H9 (cell line): Measurements from ENCODE around the gene FAM9C. TPM values are rescaled to one million over a fixed set of nuclear protein-coding genes. Genes with fewer than 3 reads are reported as not detected.

Source experiments
- DNase-seq: peaks from one replicate; pipeline ENCODE4 v3.0.0-alpha.2; 2017
- H2AFZ ChIP-seq: one replicate; pipeline ENCODE4 v1.6.1; 2013; ENCODE audit warnings: mild to moderate bottlenecking, low read length, control low read depth, moderate library complexity
- H2AK5ac ChIP-seq: 2 replicates; pipeline ENCODE4 v1.6.1; 2013; ENCODE audit warnings: low read length, control low read depth, mixed read lengths; ENCODE audit not compliant: insufficient read length
- H2BK120ac ChIP-seq: one replicate; pipeline ENCODE4 v1.6.1; 2013; ENCODE audit warnings: low read depth, mild to moderate bottlenecking, low read length, control low read depth, inconsistent platforms; ENCODE audit not compliant: poor library complexity, severe bottlenecking
- H2BK12ac ChIP-seq: 2 replicates; pipeline ENCODE4 v1.6.1; 2013; ENCODE audit warnings: low read length, control low read depth, mixed read lengths, low read depth; ENCODE audit not compliant: insufficient read length
- H2BK15ac ChIP-seq: 2 replicates; pipeline ENCODE4 v1.6.1; 2013; ENCODE audit warnings: low read depth, low read length, control low read depth
- H2BK20ac ChIP-seq: one replicate; pipeline ENCODE4 v1.6.1; 2013; ENCODE audit warnings: low read depth, mild to moderate bottlenecking, low read length, control low read depth, inconsistent platforms; ENCODE audit not compliant: poor library complexity, severe bottlenecking
- H2BK5ac ChIP-seq: 2 replicates; pipeline ENCODE4 v1.6.1; 2013; ENCODE audit warnings: low read length, control low read depth, mixed read lengths; ENCODE audit not compliant: insufficient read length
- H3K14ac ChIP-seq: 2 replicates; pipeline ENCODE4 v1.6.1; 2013; ENCODE audit warnings: low read length, control low read depth; ENCODE audit not compliant: insufficient read depth
- H3K18ac ChIP-seq: 2 replicates; pipeline ENCODE4 v1.6.1; 2013; ENCODE audit warnings: low read depth, mild to moderate bottlenecking, mixed read lengths, low read length, control low read depth; ENCODE audit not compliant: insufficient read length
- H3K23ac ChIP-seq: 2 replicates; pipeline ENCODE4 v1.6.1; 2013; ENCODE audit warnings: low read length, control low read depth, mixed read lengths, low read depth; ENCODE audit not compliant: insufficient read length
- H3K23me2 ChIP-seq: 2 replicates; pipeline ENCODE4 v1.6.1; 2013; ENCODE audit warnings: low read depth, mild to moderate bottlenecking, mixed read lengths, low read length, control low read depth; ENCODE audit not compliant: insufficient read length, poor library complexity, severe bottlenecking
- H3K27ac ChIP-seq: 2 replicates; pipeline ENCODE4 v1.5.1; 2013; ENCODE audit warnings: low read length, control low read depth, mixed read lengths, low read depth; ENCODE audit not compliant: insufficient read length
- H3K27me3 ChIP-seq: 2 replicates; pipeline ENCODE4 v1.6.1; 2013; ENCODE audit warnings: low read length, control low read depth, inconsistent platforms; ENCODE audit not compliant: insufficient read depth
- H3K4ac ChIP-seq: 2 replicates; pipeline ENCODE4 v1.6.1; 2013; ENCODE audit warnings: low read depth, mild to moderate bottlenecking, control low read depth, inconsistent platforms, low read length, moderate library complexity
- H3K4me1 ChIP-seq: 2 replicates; pipeline ENCODE4 v1.6.1; 2013; ENCODE audit warnings: low read length, control low read depth, inconsistent platforms; ENCODE audit not compliant: insufficient read depth
- H3K4me2 ChIP-seq: 2 replicates; pipeline ENCODE4 v1.6.1; 2013; ENCODE audit warnings: low read length, control low read depth, mixed read lengths; ENCODE audit not compliant: insufficient read length, insufficient read depth
- H3K56ac ChIP-seq: 2 replicates; pipeline ENCODE4 v1.6.1; 2013; ENCODE audit warnings: low read depth, mild to moderate bottlenecking, mixed read lengths, low read length, control low read depth; ENCODE audit not compliant: insufficient read length
- H3K79me1 ChIP-seq: 2 replicates; pipeline ENCODE4 v1.6.1; 2013; ENCODE audit warnings: low read depth, mild to moderate bottlenecking, moderate library complexity, low read length, control low read depth, inconsistent platforms; ENCODE audit not compliant: insufficient read depth, poor library complexity, severe bottlenecking
- H3K79me2 ChIP-seq: 2 replicates; pipeline ENCODE4 v1.6.1; 2013; ENCODE audit warnings: low read length, control low read depth, inconsistent platforms; ENCODE audit not compliant: insufficient read depth
- H3K9ac ChIP-seq: 2 replicates; pipeline ENCODE4 v1.6.1; 2013; ENCODE audit warnings: low read length, control low read depth, mixed read lengths; ENCODE audit not compliant: insufficient read length; ENCODE audit errors: extremely low read depth
- H3K9me3 ChIP-seq: one replicate; pipeline ENCODE4 v1.6.1; 2013; ENCODE audit warnings: low read depth, low read length, inconsistent platforms; ENCODE audit not compliant: control insufficient read depth
- H3T11ph ChIP-seq: one replicate; pipeline ENCODE4 v1.6.1; 2013; ENCODE audit warnings: mild to moderate bottlenecking, low read length, control low read depth, inconsistent platforms
- H4K20me1 ChIP-seq: one replicate; pipeline ENCODE4 v1.6.1; 2013; ENCODE audit not compliant: control insufficient read depth, insufficient read length, insufficient read depth
- H4K5ac ChIP-seq: 2 replicates; pipeline ENCODE4 v1.6.1; 2013; ENCODE audit warnings: low read depth, mild to moderate bottlenecking, mixed read lengths, low read length, control low read depth; ENCODE audit not compliant: insufficient read length
- H4K8ac ChIP-seq: replicated peaks from 2 replicates; pipeline ENCODE4 v1.6.1; 2013; ENCODE audit warnings: low read length, control low read depth, mixed read lengths, low read depth; ENCODE audit not compliant: insufficient read length
- H4K91ac ChIP-seq: 2 replicates; pipeline ENCODE4 v1.6.1; 2013; ENCODE audit warnings: low read depth, mild to moderate bottlenecking, moderate library complexity, mixed read lengths, low read length, control low read depth; ENCODE audit not compliant: insufficient read length
- H3K27ac Mint-ChIP-seq, 3 experiments: 2 replicates in 2 of 3; 3 replicates in 1 of 3; pipeline ENCODE4 v1.8.0; 2020 to 2021; ENCODE audit warnings: mixed read lengths in 3 of 3, mild to moderate bottlenecking in 1 of 3, moderate library complexity in 1 of 3
- H3K27me3 Mint-ChIP-seq: 2 replicates; pipeline ENCODE4 v1.8.0; 2021; ENCODE audit warnings: low read depth, mild to moderate bottlenecking, moderate library complexity, mixed read lengths
- H3K36me3 Mint-ChIP-seq, 3 experiments: 2 replicates in 2 of 3; 3 replicates in 1 of 3; pipeline ENCODE4 v1.8.0; 2020 to 2021; ENCODE audit warnings: low read depth in 3 of 3, mixed read lengths in 3 of 3; ENCODE audit not compliant: insufficient read depth in 1 of 3
- H3K4me1 Mint-ChIP-seq, 2 experiments: 2 replicates each; pipeline ENCODE4 v1.8.0; 2020; ENCODE audit warnings: mixed read lengths in 2 of 2
- H3K4me3 Mint-ChIP-seq, 2 experiments: 2 replicates in 1 of 2; 3 replicates in 1 of 2; pipeline ENCODE4 v1.8.0; 2020 to 2021; ENCODE audit warnings: mild to moderate bottlenecking in 2 of 2, mixed read lengths in 2 of 2, moderate library complexity in 1 of 2
- H3K9me3 Mint-ChIP-seq, 2 experiments: 2 replicates in 1 of 2; 3 replicates in 1 of 2; pipeline ENCODE4 v1.8.0; 2020; ENCODE audit warnings: mild to moderate bottlenecking in 2 of 2, mixed read lengths in 2 of 2, moderate library complexity in 1 of 2
- CTCF ChIP-seq: fragments of 200-600 bp; sonication (generic); conservative IDR thresholded peaks from 3 replicates; pipeline ENCODE4 v1.8.0; 2021; ENCODE audit warnings: antibody characterized with exemption, mild to moderate bottlenecking
- WGBS: extraction: QIAGEN DNeasy Blood & Tissue Kit; methylation state at CpG from one replicate; pipeline ENCODE4 v1.1.7; 2013; ENCODE audit warnings: missing lambda C conversion rate, low lambda C conversion rate, mixed read lengths; ENCODE audit not compliant: insufficient read length; ENCODE audit errors: extremely low coverage; 5-methylcytosine and 5-hydroxymethylcytosine counted together
- total RNA-seq: library from RNA; stranded (reverse); gene quantifications from 2 replicates; pipeline ENCODE4 v1.2.1, GENCODE V29; 2021

Gene FAM9C
- total RNA-seq, 1 experiment from 2014 or later = not detected

- H3K4me1 Mint-ChIP-seq = peaks cover 0 to 4% of the 10 kb centered on the region in 2 experiments; a peak in 1 of 4 replicates
- no peaks in the 10 kb centered on the region for H3K27me3 ChIP-seq
- no peak overlapping the region for H2AK5ac ChIP-seq
- no peak overlapping the region for H3K56ac ChIP-seq
- no peak overlapping the region for H3K27ac Mint-ChIP-seq
- no peak overlapping the region for H2BK12ac ChIP-seq
- peaks cover 9% of the 10 kb centered on the region for H3K9me3 ChIP-seq
- no peak overlapping the region for H2BK15ac ChIP-seq
- no peak overlapping the region for H3K9ac ChIP-seq
- no peak overlapping the region for H4K91ac ChIP-seq
- no peaks in the 10 kb centered on the region for H3K4me1 ChIP-seq
- no peak overlapping the region for H2BK5ac ChIP-seq
- no peak overlapping the region for H3K4me2 ChIP-seq
- H3K14ac ChIP-seq = no peak overlapping the region
- H3T11ph ChIP-seq = no peak overlapping the region
- H2AFZ ChIP-seq = no peak overlapping the region
- no peaks in the 10 kb centered on the region for H3K79me1 ChIP-seq
- DNase-seq = no peak
- no peak overlapping the region for H2BK20ac ChIP-seq
- no peaks in the 10 kb centered on the region for H3K79me2 ChIP-seq
- H4K5ac ChIP-seq = no peak overlapping the region
- H3K27ac ChIP-seq = no peak overlapping the region
- no peak overlapping the region for H3K23ac ChIP-seq
- no peak overlapping the region for H3K4me3 Mint-ChIP-seq
- H4K20me1 ChIP-seq = no peaks in the 10 kb centered on the region
- H3K36me3 Mint-ChIP-seq = peaks cover 5 to 15% (median 5%) of the 10 kb centered on the region in 3 experiments
- peaks cover 75 to 76% of the 10 kb centered on the region in 2 experiments for H3K9me3 Mint-ChIP-seq
- H3K27me3 Mint-ChIP-seq = no peaks in the 10 kb centered on the region; the same call in 1 of the 2 replicates
- H2BK120ac ChIP-seq = no peak overlapping the region
- no peaks in the 10 kb centered on the region for H3K23me2 ChIP-seq
- H3K4ac ChIP-seq = no peak overlapping the region
- TF ChIP-seq CTCF = no peak
- no peak overlapping the region for H4K8ac ChIP-seq
- no CpG with 5 or more reads among the region's 1 CpG for WGBS
- H3K18ac ChIP-seq = no peak overlapping the region
Measured at GRCh38 chrX:13055486-13055885, 11.1 kb upstream of the FAM9C start.
